Neural cell (in vitro differentiated cells): Measurements from ENCODE around the gene LMO4. TPM values are rescaled to one million over a fixed set of nuclear protein-coding genes. Genes with fewer than 3 reads are reported as not detected.
A peak's percentile ranks its signal among the peaks of the same experiment; 100 is the strongest.

Experiments
- H2AFZ ChIP-seq: fragments of 200-600, 300-800 bp; sonication (generic), shearing (Covaris generic); 2 replicates; pipeline ENCODE4 v1.6.0; 2014; ENCODE audit warnings: low read depth, mild to moderate bottlenecking, antibody characterized with exemption, low read length, moderate library complexity
- H3F3A ChIP-seq: fragments of 200-600 bp; shearing (Covaris generic); 2 replicates; pipeline ENCODE4 v1.6.1; 2016; ENCODE audit warnings: mild to moderate bottlenecking, moderate library complexity, mixed read lengths, antibody characterized with exemption, low read length; ENCODE audit not compliant: insufficient read depth, poor library complexity, severe bottlenecking
- H3K27ac ChIP-seq: fragments of 200-600, 300-800 bp; sonication (generic), shearing (Covaris generic); 2 replicates; pipeline ENCODE4 v1.5.1; 2014; ENCODE audit warnings: mild to moderate bottlenecking, low read length, moderate library complexity
- H3K27me3 ChIP-seq: fragments of 300-800, 200-600 bp; sonication (generic), shearing (Covaris generic); 2 replicates; pipeline ENCODE4 v1.6.0; 2014; ENCODE audit warnings: mild to moderate bottlenecking, low read depth, low read length, moderate library complexity; ENCODE audit not compliant: insufficient read depth
- H3K36me3 ChIP-seq: fragments of 300-800, 200-600 bp; sonication (generic), shearing (Covaris generic); 2 replicates; pipeline ENCODE4 v1.5.1; 2014; ENCODE audit warnings: mild to moderate bottlenecking, antibody characterized with exemption, low read length, moderate library complexity; ENCODE audit not compliant: insufficient read depth
- H3K4me2 ChIP-seq: fragments of 300-800, 200-600 bp; sonication (generic), shearing (Covaris generic); 2 replicates; pipeline ENCODE4 v1.6.0; 2014; ENCODE audit warnings: mild to moderate bottlenecking, low read length
- H3K4me3 ChIP-seq: fragments of 300-800, 200-600 bp; sonication (generic), shearing (Covaris generic); 2 replicates; pipeline ENCODE4 v1.5.1; 2014; ENCODE audit warnings: mild to moderate bottlenecking, low read length, moderate library complexity
- H3K79me2 ChIP-seq: fragments of 200-600 bp; shearing (Covaris generic); replicated peaks from 2 replicates; pipeline ENCODE4 v1.6.0; 2014; ENCODE audit warnings: mild to moderate bottlenecking, low read length, moderate library complexity; ENCODE audit not compliant: insufficient read depth
- H3K9ac ChIP-seq: fragments of 300-800, 200-600 bp; sonication (generic), shearing (Covaris generic); 2 replicates; pipeline ENCODE4 v1.6.1; 2016; ENCODE audit warnings: mild to moderate bottlenecking, low read length, mixed read lengths
- H3K9me2 ChIP-seq: fragments of 200-600 bp; shearing (Covaris generic); 2 replicates; pipeline ENCODE4 v1.6.1; 2016; ENCODE audit warnings: mild to moderate bottlenecking, low read length, mixed read lengths; ENCODE audit not compliant: insufficient read depth
- H3K9me3 ChIP-seq: fragments of 200-600, 300-800 bp; sonication (generic), shearing (Covaris generic); 2 replicates; pipeline ENCODE4 v1.6.1; 2016; ENCODE audit warnings: mild to moderate bottlenecking, mixed run types, low read length, moderate library complexity, mixed read lengths
- H4K20me1 ChIP-seq: fragments of 200-600 bp; shearing (Covaris generic); 2 replicates; pipeline ENCODE4 v1.6.1; 2016; ENCODE audit warnings: mild to moderate bottlenecking, mixed run types; ENCODE audit not compliant: insufficient read depth
- CTCF ChIP-seq: fragments of 450-650 bp; IDR thresholded peaks from 2 replicates; pipeline ENCODE4 v1.5.1; 2014; ENCODE audit warnings: antibody characterized with exemption, mild to moderate bottlenecking, moderate library complexity; ENCODE audit not compliant: poor library complexity, severe bottlenecking
- EP300 ChIP-seq: fragments of 450-650 bp; conservative IDR thresholded peaks from 2 replicates; pipeline ENCODE4 v1.6.1; 2014; ENCODE audit warnings: antibody characterized with exemption, mild to moderate bottlenecking, moderate library complexity; ENCODE audit not compliant: poor library complexity, severe bottlenecking
- EZH2 ChIP-seq: fragments of 200-600, 300-800 bp; shearing (Covaris generic), sonication (generic); IDR thresholded peaks from 2 replicates; pipeline ENCODE4 v1.6.1; 2014; ENCODE audit warnings: antibody characterized with exemption, low read length, borderline replicate concordance, mild to moderate bottlenecking; ENCODE audit not compliant: insufficient read depth, poor library complexity, severe bottlenecking
- MXI1 ChIP-seq: fragments of 450-650 bp; conservative IDR thresholded peaks from 2 replicates; pipeline ENCODE4 v1.6.1; 2014; ENCODE audit warnings: antibody characterized with exemption, mild to moderate bottlenecking; ENCODE audit not compliant: poor library complexity, severe bottlenecking
- POLR2AphosphoS5 ChIP-seq: IDR thresholded peaks from 2 replicates; pipeline ENCODE4 v1.6.1; 2012
- RAD21 ChIP-seq: fragments of 450-650 bp; conservative IDR thresholded peaks from 2 replicates; pipeline ENCODE4 v1.6.1; 2014; ENCODE audit warnings: antibody characterized with exemption, mild to moderate bottlenecking, moderate library complexity
- REST ChIP-seq: IDR thresholded peaks from 2 replicates; pipeline ENCODE4 v1.6.1; 2012; ENCODE audit warnings: borderline replicate concordance
- SMC3 ChIP-seq: fragments of 450-650 bp; conservative IDR thresholded peaks from 2 replicates; pipeline ENCODE4 v1.6.1; 2014; ENCODE audit warnings: antibody characterized with exemption, mild to moderate bottlenecking, moderate library complexity; ENCODE audit not compliant: poor library complexity
- TAF1 ChIP-seq: IDR thresholded peaks from 2 replicates; pipeline ENCODE4 v1.6.1; 2012; ENCODE audit warnings: low read depth
- polyA minus RNA-seq: library from RNA; depleted of rRNA, polyadenylated mRNA; stranded (reverse); fragments of >200 nt; gene quantifications from 2 replicates; pipeline ENCODE4 v1.2.3, GENCODE V29; 2014
- polyA plus RNA-seq: library from polyadenylated mRNA; depleted of rRNA; stranded (reverse); fragments of >200 nt; gene quantifications from 2 replicates; pipeline ENCODE4 v1.2.3, GENCODE V29; 2014

LMO4 gene
- polyA plus RNA-seq (147 and 153 TPM in 2 replicates), polyA minus RNA-seq (79.6 and 92.8 TPM in 2 replicates)

- Histone ChIP-seq H2AFZ (peak within 1 kb of the TSS; percentile 92), H3K9me3 (no peaks in the 10 kb centered on the region), H3K9me2 (no peaks in the 10 kb centered on the region), H3K27me3 (peaks cover 8% of the 10 kb centered on the region), H3K36me3 (peaks cover 7% of the 10 kb centered on the region), H3F3A (peaks cover 6% of the 10 kb centered on the region), H4K20me1 (no peaks in the 10 kb centered on the region), H3K4me3 (peak within 1 kb of the TSS; percentile 78), H3K9ac (peak within 1 kb of the TSS; percentile 87), H3K79me2 (peaks cover 32% of the 10 kb centered on the region), H3K4me2 (peak within 1 kb of the TSS; percentile 99), H3K27ac (peak within 1 kb of the TSS; percentile 89)
- no peak for TF ChIP-seq SMC3
- TF ChIP-seq RAD21, result no peak
- TF ChIP-seq MXI1, result peak; percentile 81
- peak; percentile 13 for TF ChIP-seq CTCF
- peak; percentile 70 for TF ChIP-seq REST
- peak; percentile 62 for TF ChIP-seq EP300
- peak; percentile 81 for TF ChIP-seq POLR2AphosphoS5
- peak; percentile 89 for TF ChIP-seq TAF1
- TF ChIP-seq EZH2, result no peak
Observed at GRCh38 chr1:87328272-87329050, at the start of gene LMO4. TSS of gene LMO4 (plus strand) at chr1:87328880. CDS start at chr1:87332016, 3,136 bp downstream.

GRCh38 chr1:87279536-87279875 lies 49.2 kb upstream of the LMO4 start:
- no peak overlapping the region for H3K4me2 ChIP-seq
- H3F3A ChIP-seq, result no peaks in the 10 kb centered on the region
- no peak overlapping the region for H2AFZ ChIP-seq
- H4K20me1 ChIP-seq, result no peaks in the 10 kb centered on the region
- no peaks in the 10 kb centered on the region for H3K27me3 ChIP-seq
- H3K9me2 ChIP-seq, result no peaks in the 10 kb centered on the region
- H3K9ac ChIP-seq, result no peak overlapping the region
- H3K79me2 ChIP-seq, result no peaks in the 10 kb centered on the region
- no peak overlapping the region for H3K4me3 ChIP-seq
- H3K36me3 ChIP-seq, result no peaks in the 10 kb centered on the region
- no peak for TF ChIP-seq SMC3
- no peak for TF ChIP-seq MXI1
- no peak for TF ChIP-seq POLR2AphosphoS5
- TF ChIP-seq TAF1, result no peak
- no peak for TF ChIP-seq REST
- TF ChIP-seq CTCF, result no peak
- no peak for TF ChIP-seq RAD21
- TF ChIP-seq EP300, result no peak
- no peak for TF ChIP-seq EZH2
- no peak overlapping the region for H3K27ac ChIP-seq
- H3K9me3 ChIP-seq, result no peaks in the 10 kb centered on the region
